Loucy (cell line): ENCODE measurements around the gene SLC39A3.

Source experiments
- EZH2phosphoT487 ChIP-seq: fragments of 200-600 bp; IDR thresholded peaks from 2 replicates; pipeline ENCODE4 v1.6.1; 2018; ENCODE audit warnings: antibody characterized with exemption, mild to moderate bottlenecking, moderate library complexity, borderline replicate concordance
- TF ChIP-seq, protein P1 (sequence below): fragments of 200-600 bp; sonication (generic); conservative IDR thresholded peaks from 2 replicates; pipeline ENCODE4 v1.5.1; 2014; ENCODE audit warnings: mild to moderate bottlenecking, antibody characterized with exemption, low read length

GRCh38 chr19:2751438-2751830, 11.6 kb upstream of the SLC39A3 start:
- TF ChIP-seq, protein P1, sequence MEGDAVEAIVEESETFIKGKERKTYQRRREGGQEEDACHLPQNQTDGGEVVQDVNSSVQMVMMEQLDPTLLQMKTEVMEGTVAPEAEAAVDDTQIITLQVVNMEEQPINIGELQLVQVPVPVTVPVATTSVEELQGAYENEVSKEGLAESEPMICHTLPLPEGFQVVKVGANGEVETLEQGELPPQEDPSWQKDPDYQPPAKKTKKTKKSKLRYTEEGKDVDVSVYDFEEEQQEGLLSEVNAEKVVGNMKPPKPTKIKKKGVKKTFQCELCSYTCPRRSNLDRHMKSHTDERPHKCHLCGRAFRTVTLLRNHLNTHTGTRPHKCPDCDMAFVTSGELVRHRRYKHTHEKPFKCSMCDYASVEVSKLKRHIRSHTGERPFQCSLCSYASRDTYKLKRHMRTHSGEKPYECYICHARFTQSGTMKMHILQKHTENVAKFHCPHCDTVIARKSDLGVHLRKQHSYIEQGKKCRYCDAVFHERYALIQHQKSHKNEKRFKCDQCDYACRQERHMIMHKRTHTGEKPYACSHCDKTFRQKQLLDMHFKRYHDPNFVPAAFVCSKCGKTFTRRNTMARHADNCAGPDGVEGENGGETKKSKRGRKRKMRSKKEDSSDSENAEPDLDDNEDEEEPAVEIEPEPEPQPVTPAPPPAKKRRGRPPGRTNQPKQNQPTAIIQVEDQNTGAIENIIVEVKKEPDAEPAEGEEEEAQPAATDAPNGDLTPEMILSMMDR = no peak
- TF ChIP-seq EZH2phosphoT487 = no peak
